ENCODE measurements around the gene ARHGEF16.

GRCh38 chr1:3474421-3474820 lies 20.0 kb downstream of the ARHGEF16 start:
- TF ChIP-seq TCF7L2 (IDR thresholded peaks at IDR 0.05; ENCODE audit: borderline replicate concordance, low read depth, low read length): no peak
- TF ChIP-seq ZSCAN30 (tag by site-specific recombination; IDR thresholded peaks at IDR 0.05): no peak
- no peak for TF ChIP-seq CTCF (tag by site-specific recombination; IDR thresholded peaks at IDR 0.05)
- TF ChIP-seq ZNF341 (tag by site-specific recombination; IDR thresholded peaks at IDR 0.05; ENCODE audit: low read depth): no peak
- no peak for TF ChIP-seq ZNF140 (tag by site-specific recombination; IDR thresholded peaks at IDR 0.05)
